ENCODE results near the gene SLC19A1.
"Not testable (repeated sequence)": the region's sequence is repeated elsewhere in the genome, so short reads cannot be mapped to it uniquely, and the experiment has no call there.

- TF ChIP-seq POLR2A, CTCF (IDR thresholded peaks at IDR 0.05): not testable (repeated sequence)
These were observed 39.0 kb downstream of the SLC19A1 start for GRCh38 chr21:45503226-45503625.
